Peyer's patch (tissue), 4 donors: ENCODE data around the gene TRIML2. TPM values are rescaled to one million over a fixed set of nuclear protein-coding genes. Genes with fewer than 3 reads are reported as not detected.

Experiments
- DNase-seq, 3 donors: peaks; one replicate each; pipeline ENCODE4 v3.0.0-alpha.2; 2017 to 2019
- H3K27ac ChIP-seq, 4 donors: fragments of 200-600 bp; sonication (generic); one replicate each; pipeline ENCODE4 v1.5.1; 2016 to 2019
- H3K27me3 ChIP-seq, 2 donors: fragments of 200-600 bp; sonication (generic); one replicate each; pipeline ENCODE4 v1.5.1; 2019
- H3K36me3 ChIP-seq, 3 donors: fragments of 200-600 bp; sonication (generic); one replicate each; pipeline ENCODE4 v1.5.1; 2016 to 2019
- H3K4me1 ChIP-seq, 4 donors: fragments of 200-600 bp; sonication (generic); one replicate each; pipeline ENCODE4 v1.5.1; 2016 to 2019
- H3K4me3 ChIP-seq, 4 donors: fragments of 200-600 bp; sonication (generic); 1 replicate in 3 of 4; 2 replicates in 1 of 4; pipeline ENCODE4 v1.5.1; 2016 to 2019; ENCODE audit warnings: mild to moderate bottlenecking in 1 of 4
- H3K9me3 ChIP-seq, 4 donors: fragments of 200-600 bp; sonication (generic); one replicate each; pipeline ENCODE4 v1.5.1; 2016 to 2019; ENCODE audit warnings: mild to moderate bottlenecking in 1 of 4
- CTCF ChIP-seq, 6 experiments: fragments of 450-650 bp in 4 of 6; fragments of 200-600 bp in 2 of 6; sonication (generic) in 1 of 6; IDR thresholded peaks; one replicate each; pipeline ENCODE4 v1.5.1; 2017 to 2019; ENCODE audit warnings: antibody characterized with exemption in 6 of 6, mild to moderate bottlenecking in 3 of 6, moderate library complexity in 1 of 6
- POLR2A ChIP-seq, 2 donors: fragments of 450-650 bp; IDR thresholded peaks; one replicate each; pipeline ENCODE4 v1.5.1; 2017; ENCODE audit warnings: antibody characterized with exemption in 2 of 2, mild to moderate bottlenecking in 2 of 2, moderate library complexity in 2 of 2
- small RNA-seq, 2 donors: library from RNA; depleted of rRNA; stranded (forward); fragments of <200 nt; gene quantifications; one replicate each; pipeline ENCODE3, GENCODE V24; 2016
- total RNA-seq, 4 donors: library from RNA; depleted of rRNA; stranded (reverse); fragments of >200 nt; gene quantifications; one replicate each; pipeline ENCODE4 v1.1.0, GENCODE V29; 2016

The TRIML2 gene
- total RNA-seq, 4 donors from 2014 or later: not detected

- Histone ChIP-seq H3K9me3 (peaks cover 0 to 4% (median 0%) of the 10 kb centered on the region in 4 donors), H3K27ac (no peak overlapping the region), H3K36me3 (no peaks in the 10 kb centered on the region), H3K4me3 (no peak overlapping the region), H3K27me3 (no peaks in the 10 kb centered on the region), H3K4me1 (no peaks in the 10 kb centered on the region)
- no peak for DNase-seq
- no peak for TF ChIP-seq POLR2A (IDR thresholded peaks at IDR 0.05)
- TF ChIP-seq CTCF (IDR thresholded peaks at IDR 0.05): no peak
These were observed 67.7 kb downstream of the TRIML2 start for GRCh38 chr4:188041721-188042120.

Small RNA genes lying within 50 kb of the gene (small RNA-seq; reads per million reads assigned to genes)
- gene RNU6-173P: 0 reads per million in 2 donors

Other genes starting within 250 kb of the TRIML2 start
- gene ZFP42, start 113.8 kb downstream of the TRIML2 start, total RNA-seq: not detected
- gene TRIML1, start 29.8 kb upstream of the TRIML2 start, total RNA-seq: not detected